ENCODE measurements around the gene RSF1.

- TF ChIP-seq CTCF (IDR thresholded peaks at IDR 0.05) (no peak), POLR2A (IDR thresholded peaks at IDR 0.05) (no peak)
Observed at GRCh38 chr11:77851503-77851902, 31.0 kb upstream of the RSF1 start.

Data from Peyer's patch (tissue), 4 donors.